ENCODE measurements around the gene DESI2.

- TF ChIP-seq JUND (IDR thresholded peaks at IDR 0.05): no peak
- TF ChIP-seq EGR1 (IDR thresholded peaks at IDR 0.05; ENCODE audit: low read depth in 2 of 2): no peak
- no peak for TF ChIP-seq REST (IDR thresholded peaks at IDR 0.05)
- no peak for TF ChIP-seq CTCF (IDR thresholded peaks at IDR 0.05; ENCODE audit: low read depth, low read length, missing input control)
- TF ChIP-seq SP1 (IDR thresholded peaks at IDR 0.05): no peak
- no peak for TF ChIP-seq MAX (IDR thresholded peaks at IDR 0.05)
- TF ChIP-seq HNF4G (IDR thresholded peaks at IDR 0.05): no peak
- TF ChIP-seq YY1 (IDR thresholded peaks at IDR 0.05): no peak
- TF ChIP-seq RXRA (IDR thresholded peaks at IDR 0.05): no peak
- no peak for TF ChIP-seq RAD21 (IDR thresholded peaks at IDR 0.05)
- TF ChIP-seq GABPA (IDR thresholded peaks at IDR 0.05 in 1 of 2, conservative IDR thresholded peaks at IDR 0.05 in 1 of 2): no peak
- no peak for TF ChIP-seq FOXA1 (IDR thresholded peaks at IDR 0.05)
- no peak for TF ChIP-seq TAF1 (conservative IDR thresholded peaks at IDR 0.05)
Measured at GRCh38 chr1:244735404-244735803, 82.5 kb downstream of the DESI2 start.

Data from liver (tissue), 3 donors.